RWPE2 (cell line): ENCODE data around the gene KAZN.

Experiments
- ATAC-seq: fragments of 200-7000 bp; cut with Tn5 transposase; 3 replicates; pipeline ENCODE4 v1.9.1; 2021; ENCODE audit warnings: low read depth
- DNase-seq: peaks from one replicate; pipeline ENCODE4 v3.0.0-alpha.2; 2020; ENCODE audit warnings: low spot score
- H3K27ac ChIP-seq: fragments of 450-650 bp; 2 replicates; pipeline ENCODE4 v1.5.1; 2017; ENCODE audit warnings: mild to moderate bottlenecking; ENCODE audit not compliant: poor library complexity, severe bottlenecking
- H3K27me3 ChIP-seq: fragments of 250-450 bp; sonication (Bioruptor Pico); 2 replicates; pipeline ENCODE4 v1.5.1; 2021; ENCODE audit warnings: mild to moderate bottlenecking, moderate library complexity; ENCODE audit not compliant: insufficient read depth, poor library complexity, severe bottlenecking
- H3K36me3 ChIP-seq: fragments of 250-450 bp; sonication (Bioruptor Pico); 2 replicates; pipeline ENCODE4 v1.5.1; 2020; ENCODE audit warnings: low read depth, mild to moderate bottlenecking, moderate library complexity
- H3K4me1 ChIP-seq: fragments of 250-450 bp; sonication (Bioruptor Pico); 2 replicates; pipeline ENCODE4 v1.5.1; 2021; ENCODE audit warnings: mild to moderate bottlenecking, moderate library complexity; ENCODE audit not compliant: insufficient read depth, poor library complexity, severe bottlenecking
- H3K4me3 ChIP-seq: fragments of 250-450 bp; sonication (Bioruptor Pico); 2 replicates; pipeline ENCODE4 v1.5.1; 2021; ENCODE audit warnings: mild to moderate bottlenecking, moderate library complexity; ENCODE audit not compliant: severe bottlenecking
- H3K9me3 ChIP-seq: fragments of 250-450 bp; sonication (Bioruptor Pico); 2 replicates; pipeline ENCODE4 v1.5.1; 2021; ENCODE audit warnings: mild to moderate bottlenecking, moderate library complexity; ENCODE audit not compliant: severe bottlenecking
- TF ChIP-seq, protein P1 (sequence below): fragments of 450-650 bp; IDR thresholded peaks from one replicate; pipeline ENCODE4 v1.5.1; 2017; ENCODE audit warnings: mild to moderate bottlenecking, moderate library complexity; ENCODE audit not compliant: poor library complexity, severe bottlenecking

The KAZN gene

DNA sequence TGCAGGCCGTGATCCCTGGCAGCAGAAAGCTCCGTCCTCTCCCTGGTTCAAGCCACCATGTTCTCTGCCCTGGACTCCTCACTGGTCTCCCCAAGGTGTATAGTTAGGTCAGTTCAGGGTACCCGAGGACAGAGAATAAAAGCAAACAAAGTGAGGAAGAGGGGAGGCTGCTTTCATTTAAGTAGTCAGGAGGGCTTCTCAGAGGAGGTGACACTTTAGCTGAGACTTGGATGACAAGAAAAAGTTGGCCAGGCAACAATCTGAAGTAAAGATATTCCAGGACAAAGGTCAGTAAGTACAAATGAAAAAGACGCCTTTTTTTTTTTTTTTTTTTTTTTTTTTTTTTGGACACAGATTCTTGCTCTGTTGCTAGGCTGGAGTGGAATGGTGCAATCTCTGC is 297.2 kb downstream of the KAZN start:
- no peaks in the 10 kb centered on the region for H3K27me3 ChIP-seq
- no peaks in the 10 kb centered on the region for H3K9me3 ChIP-seq
- H3K27ac ChIP-seq, result no peak overlapping the region
- H3K36me3 ChIP-seq, result no peaks in the 10 kb centered on the region
- H3K4me3 ChIP-seq, result no peak overlapping the region
- DNase-seq (no peak), ATAC-seq (no peak)
- TF ChIP-seq, protein P1, sequence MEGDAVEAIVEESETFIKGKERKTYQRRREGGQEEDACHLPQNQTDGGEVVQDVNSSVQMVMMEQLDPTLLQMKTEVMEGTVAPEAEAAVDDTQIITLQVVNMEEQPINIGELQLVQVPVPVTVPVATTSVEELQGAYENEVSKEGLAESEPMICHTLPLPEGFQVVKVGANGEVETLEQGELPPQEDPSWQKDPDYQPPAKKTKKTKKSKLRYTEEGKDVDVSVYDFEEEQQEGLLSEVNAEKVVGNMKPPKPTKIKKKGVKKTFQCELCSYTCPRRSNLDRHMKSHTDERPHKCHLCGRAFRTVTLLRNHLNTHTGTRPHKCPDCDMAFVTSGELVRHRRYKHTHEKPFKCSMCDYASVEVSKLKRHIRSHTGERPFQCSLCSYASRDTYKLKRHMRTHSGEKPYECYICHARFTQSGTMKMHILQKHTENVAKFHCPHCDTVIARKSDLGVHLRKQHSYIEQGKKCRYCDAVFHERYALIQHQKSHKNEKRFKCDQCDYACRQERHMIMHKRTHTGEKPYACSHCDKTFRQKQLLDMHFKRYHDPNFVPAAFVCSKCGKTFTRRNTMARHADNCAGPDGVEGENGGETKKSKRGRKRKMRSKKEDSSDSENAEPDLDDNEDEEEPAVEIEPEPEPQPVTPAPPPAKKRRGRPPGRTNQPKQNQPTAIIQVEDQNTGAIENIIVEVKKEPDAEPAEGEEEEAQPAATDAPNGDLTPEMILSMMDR, result no peak
- H3K4me1 ChIP-seq, result no peaks in the 10 kb centered on the region

- no peaks in the 10 kb centered on the region for H3K9me3 ChIP-seq
- H3K36me3 ChIP-seq, result no peaks in the 10 kb centered on the region
- H3K27me3 ChIP-seq, result no peaks in the 10 kb centered on the region
- TF ChIP-seq, protein P1, result no peak
- H3K4me3 ChIP-seq, result no peak overlapping the region
- H3K27ac ChIP-seq, result no peak overlapping the region
- H3K4me1 ChIP-seq, result no peaks in the 10 kb centered on the region
- DNase-seq (no peak), ATAC-seq (no peak)
These were observed 298.0 kb downstream of the KAZN start for GRCh38 chr1:14896381-14897079.

DNA sequence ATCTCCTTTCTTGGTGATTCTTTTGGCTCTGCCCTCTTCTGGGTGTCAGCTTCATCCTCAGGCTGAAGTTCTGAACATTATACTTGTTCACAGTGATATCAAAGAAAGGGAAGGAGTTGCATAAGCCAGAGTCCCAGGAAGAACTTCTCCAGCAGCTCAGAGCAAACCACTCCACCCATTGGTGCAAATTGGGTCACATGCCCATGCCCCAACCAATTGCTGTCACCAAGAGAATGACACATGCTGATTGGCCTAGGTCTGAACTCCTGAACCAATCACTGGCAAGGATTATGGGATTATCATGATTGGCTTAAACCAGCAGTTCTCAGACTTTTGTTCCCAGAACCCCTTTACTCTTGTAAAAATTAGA is 298.6 kb downstream of the KAZN start:
- no peak for ATAC-seq
- Histone ChIP-seq H3K9me3 (no peaks in the 10 kb centered on the region), H3K27ac (no peak overlapping the region), H3K4me1 (no peaks in the 10 kb centered on the region), H3K4me3 (no peak overlapping the region), H3K36me3 (no peaks in the 10 kb centered on the region), H3K27me3 (no peaks in the 10 kb centered on the region)
- no peak for DNase-seq
- TF ChIP-seq, protein P1, result no peak

GRCh38 chr1:14897547-14897946 is 299.1 kb downstream of the KAZN start:
- Histone ChIP-seq H3K27me3 (no peaks in the 10 kb centered on the region), H3K4me3 (no peak overlapping the region), H3K4me1 (no peaks in the 10 kb centered on the region), H3K36me3 (no peaks in the 10 kb centered on the region), H3K27ac (no peak overlapping the region), H3K9me3 (no peaks in the 10 kb centered on the region)
- ATAC-seq (no peak), DNase-seq (no peak)
- TF ChIP-seq, protein P1, result no peak

DNA sequence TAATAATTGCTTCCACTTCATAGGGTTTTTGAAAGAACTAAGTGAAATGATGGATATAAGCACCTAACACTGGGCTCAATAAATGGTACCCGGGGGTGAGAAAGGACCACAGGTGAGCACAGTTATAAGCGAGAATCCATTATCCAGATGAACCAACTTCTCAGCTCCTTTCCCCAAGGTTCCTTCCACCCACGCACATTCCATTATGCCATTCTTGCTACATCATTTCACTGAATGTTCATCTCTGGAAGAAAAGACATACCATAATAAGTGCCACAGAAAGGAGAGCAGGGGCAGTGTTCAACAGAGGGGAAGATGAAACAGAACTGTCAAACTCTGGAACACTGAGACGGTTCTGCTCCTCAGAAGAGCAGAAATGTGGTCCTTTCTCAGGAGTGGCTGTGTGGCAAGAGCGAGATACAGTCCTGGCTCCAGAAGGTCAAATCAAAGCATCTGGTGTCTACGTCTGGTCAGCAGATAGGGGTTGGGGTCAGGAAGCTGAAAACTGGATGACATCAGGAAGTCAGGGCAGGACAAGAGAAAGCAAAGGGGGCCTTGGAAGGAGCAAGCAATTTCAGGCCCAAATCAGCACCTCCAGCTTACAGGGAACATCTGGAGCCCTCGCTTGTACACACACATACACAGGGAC is 299.6 kb downstream of the KAZN start:
- Histone ChIP-seq H3K4me3 (no peak overlapping the region), H3K36me3 (no peaks in the 10 kb centered on the region), H3K9me3 (no peaks in the 10 kb centered on the region), H3K4me1 (no peaks in the 10 kb centered on the region), H3K27ac (no peak overlapping the region), H3K27me3 (no peaks in the 10 kb centered on the region)
- TF ChIP-seq, protein P1, result no peak
- no peak for ATAC-seq
- DNase-seq, result no peak
